VCaP (cell line): Measurements from ENCODE around the gene FLNA.
A peak's percentile ranks its signal among the peaks of the same experiment; 100 is the strongest.

Experiments
- H3K27ac ChIP-seq: fragments of 450-650 bp; 2 replicates; pipeline ENCODE4 v1.5.1; 2017
- CTCF ChIP-seq: fragments of 450-650 bp; conservative IDR thresholded peaks from 2 replicates; pipeline ENCODE4 v1.5.1; 2017; ENCODE audit warnings: mild to moderate bottlenecking, moderate library complexity

FLNA gene

GRCh38 chrX:154369449-154370299, 4.8 kb downstream of the FLNA start:
- peak overlapping the region; percentile 40; the same call in 1 of the 2 replicates for H3K27ac ChIP-seq
- no peak for TF ChIP-seq CTCF

- H3K27ac ChIP-seq, result no peak overlapping the region
- TF ChIP-seq CTCF, result no peak
Observed at GRCh38 chrX:154368630-154369448, 5.6 kb downstream of the FLNA start.

- no peak overlapping the region for H3K27ac ChIP-seq
- TF ChIP-seq CTCF, result no peak
Observed at GRCh38 chrX:154367474-154368308, 6.7 kb downstream of the FLNA start.

- TF ChIP-seq CTCF, result no peak
- no peak overlapping the region for H3K27ac ChIP-seq
Observed at GRCh38 chrX:154366666-154367055, 7.8 kb downstream of the FLNA start.

GRCh38 chrX:154365997-154366665, 8.3 kb downstream of the FLNA start:
- no peak for TF ChIP-seq CTCF
- H3K27ac ChIP-seq, result no peak overlapping the region

GRCh38 chrX:154365052-154365600, 9.3 kb downstream of the FLNA start:
- TF ChIP-seq CTCF, result no peak
- H3K27ac ChIP-seq, result no peak overlapping the region
